ENCODE results near the gene SNRNP40. TPM values are rescaled to one million over a fixed set of nuclear protein-coding genes. Genes with fewer than 3 reads are reported as not detected.

SNRNP40 gene
- total RNA-seq, 2 experiments from 2014 or later, result 99.9 to 190 TPM

GRCh38 chr1:31273619-31274018 lies 23.0 kb downstream of the SNRNP40 start:
- no TSS peak for BruUV-seq (replicated peaks)
- Histone ChIP-seq H3K36me3 (ENCODE audit: insufficient read depth, low read length) (peaks cover 98% of the 10 kb centered on the region), H3K4me2 (ENCODE audit: low read length) (no peak overlapping the region), H3K9me3 (ENCODE audit: low read length) (no peaks in the 10 kb centered on the region), H2AFZ (ENCODE audit: low read length) (no peak overlapping the region), H3K4me1 (ENCODE audit: insufficient read depth, low read length, poor library complexity, severe bottlenecking) (no peaks in the 10 kb centered on the region), H3K27ac (ENCODE audit: low read depth, low read length, poor library complexity, severe bottlenecking) (no peak overlapping the region), H3K9me2 (ENCODE audit: insufficient read depth, low read length) (no peaks in the 10 kb centered on the region), H4K20me1 (ENCODE audit: insufficient read depth, low read length) (peaks cover 3% of the 10 kb centered on the region; the same call in 1 of the 2 replicates), H3K4me3 (ENCODE audit: low read depth, low read length, poor library complexity, severe bottlenecking) (no peak overlapping the region), H3K79me2 (ENCODE audit: insufficient read depth, low read depth, low read length) (peaks cover 13% of the 10 kb centered on the region)
- DNase-seq (ENCODE audit: low spot score), result no peak
- intact Hi-C loops (cut with micrococcal nuclease; ENCODE audit: unreplicated experiment), result no loop called here
- POLR2A ChIA-PET, result interaction anchor here (0.9 kb wide), 1 partner anchor 23 kb away, joined by 3 read pairs; the partner anchor contains the start of genes SNRNP40 and ZCCHC17
- CTCF ChIA-PET (ENCODE audit: unreplicated experiment), result no interaction called here
- TF ChIP-seq EZH2phosphoT487 (IDR thresholded peaks at IDR 0.05; ENCODE audit: borderline replicate concordance, low read depth, low read length), result no peak
- TF ChIP-seq CTCF (conservative IDR thresholded peaks at IDR 0.05; ENCODE audit: low read length), result no peak

- Histone ChIP-seq H3K36me3 (ENCODE audit: insufficient read depth, low read length) (peaks cover 98% of the 10 kb centered on the region), H3K4me2 (ENCODE audit: low read length) (no peak overlapping the region), H3K4me1 (ENCODE audit: insufficient read depth, low read length, poor library complexity, severe bottlenecking) (no peaks in the 10 kb centered on the region), H3K4me3 (ENCODE audit: low read depth, low read length, poor library complexity, severe bottlenecking) (no peak overlapping the region), H3K27ac (ENCODE audit: low read depth, low read length, poor library complexity, severe bottlenecking) (no peak overlapping the region), H3K9me2 (ENCODE audit: insufficient read depth, low read length) (no peaks in the 10 kb centered on the region), H3K79me2 (ENCODE audit: insufficient read depth, low read depth, low read length) (peaks cover 13% of the 10 kb centered on the region), H2AFZ (ENCODE audit: low read length) (no peak overlapping the region), H3K9me3 (ENCODE audit: low read length) (no peaks in the 10 kb centered on the region), H4K20me1 (ENCODE audit: insufficient read depth, low read length) (peaks cover 3% of the 10 kb centered on the region; the same call in 1 of the 2 replicates)
- intact Hi-C loops (cut with micrococcal nuclease; ENCODE audit: unreplicated experiment), result no loop called here
- no TSS peak for BruUV-seq (replicated peaks)
- no peak for DNase-seq (ENCODE audit: low spot score)
- ChIA-PET CTCF (ENCODE audit: unreplicated experiment) (interaction anchor here (0.7 kb wide), 1 partner anchor 9 kb away, joined by 3 read pairs; no protein-coding TSS in a partner anchor), POLR2A (interaction anchor here (0.6 to 1.0 kb wide), 3 partner anchors 10 to 373 kb away, joined by 3 read pairs; partner anchors contain the start of gene PEF1)
- TF ChIP-seq CTCF (conservative IDR thresholded peaks at IDR 0.05; ENCODE audit: low read length) (no peak), EZH2phosphoT487 (IDR thresholded peaks at IDR 0.05; ENCODE audit: borderline replicate concordance, low read depth, low read length) (no peak)
These were observed 24.2 kb downstream of the SNRNP40 start for GRCh38 chr1:31272369-31272768.

GRCh38 chr1:31266547-31266946 lies 30.0 kb downstream of the SNRNP40 start:
- ChIA-PET CTCF (ENCODE audit: unreplicated experiment) (no interaction called here), POLR2A (interaction anchor here (1.0 to 1.5 kb wide), 3 partner anchors 12 to 16 kb away, joined by 3 to 4 read pairs (median 4); no protein-coding TSS in a partner anchor)
- Histone ChIP-seq H3K9me3 (ENCODE audit: low read length) (no peaks in the 10 kb centered on the region), H3K9me2 (ENCODE audit: insufficient read depth, low read length) (no peaks in the 10 kb centered on the region), H2AFZ (ENCODE audit: low read length) (no peak overlapping the region), H3K27ac (ENCODE audit: low read depth, low read length, poor library complexity, severe bottlenecking) (no peak overlapping the region), H3K4me1 (ENCODE audit: insufficient read depth, low read length, poor library complexity, severe bottlenecking) (no peaks in the 10 kb centered on the region), H3K4me3 (ENCODE audit: low read depth, low read length, poor library complexity, severe bottlenecking) (no peak overlapping the region), H3K36me3 (ENCODE audit: insufficient read depth, low read length) (peaks cover 97% of the 10 kb centered on the region), H3K4me2 (ENCODE audit: low read length) (no peak overlapping the region), H3K79me2 (ENCODE audit: insufficient read depth, low read depth, low read length) (no peaks in the 10 kb centered on the region), H4K20me1 (ENCODE audit: insufficient read depth, low read length) (no peaks in the 10 kb centered on the region)
- intact Hi-C loops (cut with micrococcal nuclease; ENCODE audit: unreplicated experiment), result no loop called here
- no TSS peak for BruUV-seq (replicated peaks)
- no peak for DNase-seq (ENCODE audit: low spot score)
- TF ChIP-seq CTCF (conservative IDR thresholded peaks at IDR 0.05; ENCODE audit: low read length) (no peak), EZH2phosphoT487 (IDR thresholded peaks at IDR 0.05; ENCODE audit: borderline replicate concordance, low read depth, low read length) (no peak)

Data from OCI-LY7 (cell line).